ENCODE results near the gene SPIB.

DNA sequence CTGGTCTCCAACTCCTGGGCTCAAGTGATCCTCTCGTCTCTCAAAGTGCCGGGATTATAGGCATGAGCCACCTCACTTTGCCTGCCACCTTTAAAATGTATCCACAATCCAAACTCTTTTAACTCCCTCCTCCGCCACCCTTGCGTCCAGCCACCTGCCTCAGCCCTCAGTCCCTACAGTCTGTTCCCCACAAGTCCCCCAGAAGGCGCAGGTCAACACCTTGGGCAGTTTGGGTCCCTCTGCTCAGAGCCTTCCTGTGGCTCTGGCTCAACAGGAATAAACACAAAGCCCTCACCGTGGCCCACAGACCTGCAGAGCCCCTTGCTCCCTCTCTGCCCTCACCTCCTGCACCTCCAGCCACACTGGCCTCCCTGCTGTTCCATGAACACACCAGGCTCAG is 50.1 kb downstream of the SPIB start:
- TF ChIP-seq PPARA (CRISPR knock-in tag; IDR thresholded peaks at IDR 0.05; ENCODE audit: borderline replicate concordance) (no peak), TCF4 (CRISPR knock-in tag; IDR thresholded peaks at IDR 0.05; ENCODE audit: borderline replicate concordance) (no peak), ZFP3 (CRISPR knock-in tag; IDR thresholded peaks at IDR 0.05) (no peak), BACH2 (CRISPR knock-in tag; IDR thresholded peaks at IDR 0.05; ENCODE audit: borderline replicate concordance) (no peak), ESRRG (CRISPR knock-in tag; IDR thresholded peaks at IDR 0.05) (no peak), ZC3H10 (CRISPR knock-in tag; IDR thresholded peaks at IDR 0.05) (no peak), RARB (CRISPR knock-in tag; IDR thresholded peaks at IDR 0.05) (no peak), ZNF565 (CRISPR knock-in tag; conservative IDR thresholded peaks at IDR 0.05; ENCODE audit: low read depth) (no peak)
- TF ChIP-seq, protein P1, sequence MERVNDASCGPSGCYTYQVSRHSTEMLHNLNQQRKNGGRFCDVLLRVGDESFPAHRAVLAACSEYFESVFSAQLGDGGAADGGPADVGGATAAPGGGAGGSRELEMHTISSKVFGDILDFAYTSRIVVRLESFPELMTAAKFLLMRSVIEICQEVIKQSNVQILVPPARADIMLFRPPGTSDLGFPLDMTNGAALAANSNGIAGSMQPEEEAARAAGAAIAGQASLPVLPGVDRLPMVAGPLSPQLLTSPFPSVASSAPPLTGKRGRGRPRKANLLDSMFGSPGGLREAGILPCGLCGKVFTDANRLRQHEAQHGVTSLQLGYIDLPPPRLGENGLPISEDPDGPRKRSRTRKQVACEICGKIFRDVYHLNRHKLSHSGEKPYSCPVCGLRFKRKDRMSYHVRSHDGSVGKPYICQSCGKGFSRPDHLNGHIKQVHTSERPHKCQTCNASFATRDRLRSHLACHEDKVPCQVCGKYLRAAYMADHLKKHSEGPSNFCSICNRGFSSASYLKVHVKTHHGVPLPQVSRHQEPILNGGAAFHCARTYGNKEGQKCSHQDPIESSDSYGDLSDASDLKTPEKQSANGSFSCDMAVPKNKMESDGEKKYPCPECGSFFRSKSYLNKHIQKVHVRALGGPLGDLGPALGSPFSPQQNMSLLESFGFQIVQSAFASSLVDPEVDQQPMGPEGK (CRISPR knock-in tag; IDR thresholded peaks at IDR 0.05; ENCODE audit: borderline replicate concordance): no peak
- TF ChIP-seq, protein P2, sequence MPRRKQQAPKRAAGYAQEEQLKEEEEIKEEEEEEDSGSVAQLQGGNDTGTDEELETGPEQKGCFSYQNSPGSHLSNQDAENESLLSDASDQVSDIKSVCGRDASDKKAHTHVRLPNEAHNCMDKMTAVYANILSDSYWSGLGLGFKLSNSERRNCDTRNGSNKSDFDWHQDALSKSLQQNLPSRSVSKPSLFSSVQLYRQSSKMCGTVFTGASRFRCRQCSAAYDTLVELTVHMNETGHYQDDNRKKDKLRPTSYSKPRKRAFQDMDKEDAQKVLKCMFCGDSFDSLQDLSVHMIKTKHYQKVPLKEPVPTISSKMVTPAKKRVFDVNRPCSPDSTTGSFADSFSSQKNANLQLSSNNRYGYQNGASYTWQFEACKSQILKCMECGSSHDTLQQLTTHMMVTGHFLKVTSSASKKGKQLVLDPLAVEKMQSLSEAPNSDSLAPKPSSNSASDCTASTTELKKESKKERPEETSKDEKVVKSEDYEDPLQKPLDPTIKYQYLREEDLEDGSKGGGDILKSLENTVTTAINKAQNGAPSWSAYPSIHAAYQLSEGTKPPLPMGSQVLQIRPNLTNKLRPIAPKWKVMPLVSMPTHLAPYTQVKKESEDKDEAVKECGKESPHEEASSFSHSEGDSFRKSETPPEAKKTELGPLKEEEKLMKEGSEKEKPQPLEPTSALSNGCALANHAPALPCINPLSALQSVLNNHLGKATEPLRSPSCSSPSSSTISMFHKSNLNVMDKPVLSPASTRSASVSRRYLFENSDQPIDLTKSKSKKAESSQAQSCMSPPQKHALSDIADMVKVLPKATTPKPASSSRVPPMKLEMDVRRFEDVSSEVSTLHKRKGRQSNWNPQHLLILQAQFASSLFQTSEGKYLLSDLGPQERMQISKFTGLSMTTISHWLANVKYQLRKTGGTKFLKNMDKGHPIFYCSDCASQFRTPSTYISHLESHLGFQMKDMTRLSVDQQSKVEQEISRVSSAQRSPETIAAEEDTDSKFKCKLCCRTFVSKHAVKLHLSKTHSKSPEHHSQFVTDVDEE (CRISPR knock-in tag; IDR thresholded peaks at IDR 0.05): no peak
